ENCODE results near the gene ATP13A3. TPM values are rescaled to one million over a fixed set of nuclear protein-coding genes. Genes with fewer than 3 reads are reported as not detected.

ATP13A3 gene
- total RNA-seq, 1 donor from 2014 or later, result 60.2 TPM

- Mint-ChIP-seq H3K36me3 (no peaks in the 10 kb centered on the region), H3K9me3 (no peaks in the 10 kb centered on the region), H3K4me1 (peaks cover 2% of the 10 kb centered on the region), H3K4me3 (no peak overlapping the region), H3K27ac (no peak overlapping the region), H3K27me3 (ENCODE audit: low read depth) (no peaks in the 10 kb centered on the region)
- DNase-seq (ENCODE audit: low spot score in 2 of 2, unreplicated experiment in 2 of 2), result no peak
- no peak for TF ChIP-seq CTCF (IDR thresholded peaks at IDR 0.05; ENCODE audit: unreplicated experiment)
Measured at GRCh38 chr3:194401346-194401745, 85.5 kb downstream of the ATP13A3 start.

- Mint-ChIP-seq H3K4me1 (peaks cover 16% of the 10 kb centered on the region), H3K9me3 (no peaks in the 10 kb centered on the region), H3K27ac (no peak overlapping the region)
Measured at GRCh38 chr3:194399874-194400411, 86.9 kb downstream of the ATP13A3 start.

GRCh38 chr3:194399166-194399565, 87.6 kb downstream of the ATP13A3 start, which contains the start of gene GP5:
TSS of gene GP5 (minus strand) at chr3:194399266. CDS start at chr3:194398282, 984 bp downstream.
- H3K36me3 Mint-ChIP-seq, result no peaks in the 10 kb centered on the region
- no peak within 1 kb of the TSS for H3K4me3 Mint-ChIP-seq
- DNase-seq (ENCODE audit: low spot score in 2 of 2, unreplicated experiment in 2 of 2), result no peak
- no peaks in the 10 kb centered on the region for H3K27me3 Mint-ChIP-seq (ENCODE audit: low read depth)
- no peak within 1 kb of the TSS for H3K27ac Mint-ChIP-seq
- H3K4me1 Mint-ChIP-seq, result peaks cover 22% of the 10 kb centered on the region
- no peaks in the 10 kb centered on the region for H3K9me3 Mint-ChIP-seq
- no peak for TF ChIP-seq CTCF (IDR thresholded peaks at IDR 0.05; ENCODE audit: unreplicated experiment)

More at GRCh38 chr3:194399874-194400411, 86.9 kb downstream of the ATP13A3 start:
- H3K36me3 Mint-ChIP-seq, result no peaks in the 10 kb centered on the region
- no peaks in the 10 kb centered on the region for H3K27me3 Mint-ChIP-seq (ENCODE audit: low read depth)
- TF ChIP-seq CTCF (IDR thresholded peaks at IDR 0.05; ENCODE audit: unreplicated experiment), result no peak
- no peak for DNase-seq (ENCODE audit: low spot score in 2 of 2, unreplicated experiment in 2 of 2)
- no peak overlapping the region for H3K4me3 Mint-ChIP-seq

GRCh38 chr3:194397757-194398312, 89.0 kb downstream of the ATP13A3 start:
- Mint-ChIP-seq H3K36me3 (no peaks in the 10 kb centered on the region), H3K4me1 (peaks cover 22% of the 10 kb centered on the region), H3K4me3 (no peak overlapping the region), H3K27me3 (ENCODE audit: low read depth) (no peaks in the 10 kb centered on the region), H3K27ac (no peak overlapping the region), H3K9me3 (no peaks in the 10 kb centered on the region)
- TF ChIP-seq CTCF (IDR thresholded peaks at IDR 0.05; ENCODE audit: unreplicated experiment), result no peak
- no peak for DNase-seq (ENCODE audit: low spot score in 2 of 2, unreplicated experiment in 2 of 2)

- Mint-ChIP-seq H3K27me3 (ENCODE audit: low read depth) (no peaks in the 10 kb centered on the region), H3K36me3 (no peaks in the 10 kb centered on the region), H3K4me3 (no peak overlapping the region), H3K9me3 (no peaks in the 10 kb centered on the region), H3K27ac (no peak overlapping the region), H3K4me1 (peaks cover 22% of the 10 kb centered on the region)
- no peak for DNase-seq (ENCODE audit: low spot score in 2 of 2, unreplicated experiment in 2 of 2)
- TF ChIP-seq CTCF (IDR thresholded peaks at IDR 0.05; ENCODE audit: unreplicated experiment), result no peak
Measured at GRCh38 chr3:194396859-194397756, 89.7 kb downstream of the ATP13A3 start.
